Globus pallidus (tissue), 1 donor: Measurements from ENCODE around the gene NPAS3.

Source experiments
- DNase-seq: peaks from one replicate; pipeline ENCODE4 v3.0.0-alpha.2; 2015; ENCODE audit warnings: low spot score

Gene NPAS3

GRCh38 chr14:33332497-33332896 lies 393.8 kb downstream of the NPAS3 start:
- peak; percentile 91 for DNase-seq

DNA sequence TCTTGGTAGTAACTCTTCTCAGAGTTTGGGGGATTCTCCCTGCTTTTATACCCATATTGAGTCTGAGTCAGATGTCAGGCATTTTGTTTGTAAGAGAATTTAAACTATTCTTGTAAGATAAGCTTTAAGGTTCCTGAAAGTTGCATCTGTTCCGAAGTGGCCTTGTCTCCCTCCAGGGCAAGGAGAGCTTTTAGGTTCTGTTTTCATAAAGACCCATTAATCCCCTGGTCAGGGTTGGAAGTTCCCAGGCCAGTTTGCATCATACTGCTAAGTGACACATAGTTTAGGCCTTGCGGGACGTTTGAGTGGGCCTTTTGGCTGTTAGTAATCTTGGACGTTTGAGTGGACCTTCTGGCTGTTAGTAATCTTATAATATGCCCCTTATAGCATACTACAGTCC lies 396.7 kb downstream of the NPAS3 start:
- no peak for DNase-seq

DNA sequence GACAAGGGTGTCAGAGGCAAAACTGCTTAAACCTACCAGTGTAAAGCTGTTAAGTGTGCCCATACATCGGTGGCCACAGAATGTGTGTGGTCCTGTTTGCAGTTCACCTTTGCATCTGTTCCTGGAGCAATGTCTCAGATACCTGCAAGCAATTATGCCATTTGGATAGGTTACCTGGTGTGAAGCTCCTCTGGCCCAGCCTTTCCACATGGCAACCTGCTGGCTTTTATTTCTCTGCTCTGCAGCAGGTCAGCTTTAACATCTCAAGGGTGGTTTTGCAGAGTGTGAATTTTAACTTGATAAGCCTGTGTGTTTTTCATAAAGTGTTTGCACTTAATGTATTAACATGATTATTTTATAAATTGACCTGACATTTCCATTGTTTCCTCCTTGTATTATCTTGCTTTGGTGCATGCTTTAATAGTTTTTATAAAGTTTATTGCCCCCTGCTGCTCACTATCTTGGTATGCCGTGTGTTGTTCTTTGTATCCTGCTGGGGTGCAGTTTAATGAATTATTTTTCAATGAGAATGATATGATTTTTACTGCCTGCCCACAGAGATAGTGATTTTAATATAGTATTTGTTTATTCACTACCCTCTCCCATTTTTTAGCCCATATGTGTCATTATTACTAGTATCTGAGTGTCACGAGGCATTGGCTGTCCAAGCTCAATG lies 403.8 kb downstream of the NPAS3 start:
- no peak for DNase-seq

DNA sequence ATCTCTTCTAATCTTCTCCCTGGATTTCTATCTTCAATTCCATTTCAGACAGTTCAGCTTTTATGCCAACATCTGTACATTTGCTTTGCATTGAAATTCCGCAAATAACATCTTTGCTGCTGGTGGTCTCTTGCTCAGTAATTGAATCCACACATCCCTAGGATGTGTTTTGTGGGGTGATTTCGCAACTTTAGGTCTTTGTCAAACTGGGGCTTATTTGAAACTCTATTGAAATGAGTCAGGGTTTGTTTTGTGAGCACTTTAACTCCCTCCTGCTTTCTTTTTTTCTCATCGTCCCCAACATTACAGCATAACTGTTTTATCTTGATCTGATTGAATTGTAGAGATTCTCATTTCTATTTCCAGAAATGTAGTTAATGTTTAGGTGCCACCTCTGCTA lies 404.3 kb downstream of the NPAS3 start:
- no peak for DNase-seq

- no peak for DNase-seq
Measured at GRCh38 chr14:33347796-33348195, 409.1 kb downstream of the NPAS3 start.

DNA sequence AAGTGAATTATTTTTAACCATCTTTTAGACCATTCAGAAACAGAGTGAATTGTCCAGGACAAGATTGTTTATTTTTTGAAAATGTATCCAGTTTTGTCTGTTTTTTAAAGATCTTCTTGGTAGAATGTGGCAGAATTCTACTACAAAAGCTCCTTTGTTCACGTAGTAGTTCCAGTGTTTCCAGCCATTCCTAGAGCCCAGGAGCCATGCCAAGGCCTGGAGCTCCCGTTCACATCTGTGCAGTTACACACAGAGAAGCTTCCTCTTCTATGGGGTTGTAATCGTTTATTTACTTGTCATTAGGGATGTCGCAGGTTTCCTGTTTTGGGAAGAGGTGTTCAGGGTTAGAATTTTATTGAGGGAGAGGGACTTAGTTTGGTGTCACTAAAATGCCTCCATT lies 409.8 kb downstream of the NPAS3 start:
- DNase-seq, result peak; percentile 66

DNA sequence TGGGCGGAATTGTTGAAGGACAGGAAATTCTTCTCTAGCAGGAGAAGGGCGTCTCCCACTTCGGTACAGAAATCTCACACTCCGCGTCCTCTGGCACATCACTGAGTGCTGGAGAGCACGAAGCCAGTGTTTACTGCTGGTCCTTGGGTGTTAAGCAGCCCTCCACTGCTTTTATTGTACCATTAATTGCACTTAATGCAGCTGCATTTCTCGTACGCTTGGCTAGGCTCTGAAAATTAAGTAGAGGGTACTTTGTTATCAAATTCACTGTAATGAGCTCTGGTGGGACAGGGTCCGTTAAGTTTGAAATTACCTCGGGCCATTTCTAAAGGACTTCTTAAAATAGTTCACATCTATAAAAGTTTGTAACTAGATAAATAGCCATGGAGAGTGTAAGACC lies 411.2 kb downstream of the NPAS3 start:
- DNase-seq, result no peak

GRCh38 chr14:33350366-33350990 lies 411.8 kb downstream of the NPAS3 start:
- DNase-seq, result no peak

- no peak for DNase-seq
Measured at GRCh38 chr14:33352821-33353220, 414.1 kb downstream of the NPAS3 start.

DNA sequence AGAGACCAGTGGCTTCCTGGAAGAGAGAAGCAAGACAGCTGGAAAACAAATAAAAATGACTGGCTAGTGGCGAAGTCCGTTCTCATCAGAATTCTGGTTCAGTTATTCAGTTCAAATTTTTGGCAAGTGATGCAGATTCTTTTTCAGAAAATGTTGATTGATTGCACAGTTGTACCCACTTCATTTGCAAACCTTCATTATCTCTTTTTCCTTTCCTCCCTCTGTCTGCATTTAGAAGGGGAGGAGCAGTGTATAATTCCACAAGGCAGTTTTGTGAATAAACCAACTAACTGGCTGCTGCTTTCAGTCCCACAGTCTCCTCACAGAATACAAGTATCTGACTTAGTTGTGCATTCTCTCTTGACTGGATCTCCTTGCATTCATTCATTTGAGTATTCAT lies 417.5 kb downstream of the NPAS3 start:
- no peak for DNase-seq

DNA sequence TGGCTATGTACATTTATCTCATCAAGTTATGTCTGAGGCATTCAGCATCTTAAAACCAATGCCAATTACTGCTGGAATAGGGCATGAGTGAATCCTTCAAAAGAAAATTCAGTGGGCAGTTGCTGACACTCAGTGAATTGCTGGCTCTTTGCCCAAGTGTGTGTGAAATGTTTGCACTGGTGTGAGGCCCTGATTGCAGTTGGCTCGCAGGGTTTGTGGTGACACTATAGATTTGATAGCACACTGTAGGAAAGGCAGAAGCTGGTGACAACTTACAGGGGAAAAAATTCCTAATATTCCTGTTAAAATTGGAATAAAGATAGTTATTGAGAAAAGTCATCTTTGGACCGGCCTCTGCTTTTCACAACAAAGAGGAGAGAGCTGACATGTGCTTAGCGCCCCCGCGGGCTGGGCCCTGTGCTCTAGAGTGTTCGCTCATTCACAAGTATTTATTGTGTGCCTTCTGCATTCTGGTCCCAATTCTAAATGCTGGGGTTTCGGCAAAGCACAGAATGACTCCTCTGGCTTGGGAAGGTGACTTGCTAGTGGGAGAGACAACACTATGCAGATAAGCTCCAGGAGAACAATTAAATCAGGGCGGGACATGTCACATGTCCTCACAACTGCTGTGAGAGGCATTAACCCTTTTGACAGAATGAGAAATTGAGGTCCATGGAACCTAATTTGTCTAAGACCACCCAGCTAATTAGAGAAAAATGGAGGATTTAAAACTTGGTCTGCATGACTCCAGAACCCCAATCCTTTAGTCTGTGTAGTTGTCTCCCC lies 418.7 kb downstream of the NPAS3 start:
- peak; percentile 68 for DNase-seq

- no peak for DNase-seq
Measured at GRCh38 chr14:33359288-33359881, 420.7 kb downstream of the NPAS3 start.

- no peak for DNase-seq
Measured at GRCh38 chr14:33362934-33363333, 424.3 kb downstream of the NPAS3 start.

DNA sequence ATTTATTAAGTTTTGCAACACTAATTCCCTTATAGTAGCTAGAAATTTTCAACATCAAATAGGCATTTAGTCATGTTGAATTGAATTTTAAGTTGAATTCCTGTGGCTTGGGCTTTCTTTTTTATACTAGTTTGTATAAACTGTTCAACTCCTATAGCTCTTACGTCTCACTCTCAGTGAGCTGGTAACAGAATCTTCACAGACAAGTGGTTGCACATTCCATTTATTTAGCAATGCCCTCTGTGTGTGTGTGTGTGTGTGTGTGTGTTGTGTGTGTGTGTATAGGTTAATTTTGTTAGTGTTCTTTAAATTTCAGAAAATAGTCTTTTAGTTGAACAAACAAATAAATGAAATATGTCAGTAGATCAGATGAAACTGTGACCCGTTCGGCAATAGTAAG lies 425.0 kb downstream of the NPAS3 start:
- no peak for DNase-seq

- peak; percentile 83 for DNase-seq
Measured at GRCh38 chr14:33364466-33364865, 425.8 kb downstream of the NPAS3 start.

DNA sequence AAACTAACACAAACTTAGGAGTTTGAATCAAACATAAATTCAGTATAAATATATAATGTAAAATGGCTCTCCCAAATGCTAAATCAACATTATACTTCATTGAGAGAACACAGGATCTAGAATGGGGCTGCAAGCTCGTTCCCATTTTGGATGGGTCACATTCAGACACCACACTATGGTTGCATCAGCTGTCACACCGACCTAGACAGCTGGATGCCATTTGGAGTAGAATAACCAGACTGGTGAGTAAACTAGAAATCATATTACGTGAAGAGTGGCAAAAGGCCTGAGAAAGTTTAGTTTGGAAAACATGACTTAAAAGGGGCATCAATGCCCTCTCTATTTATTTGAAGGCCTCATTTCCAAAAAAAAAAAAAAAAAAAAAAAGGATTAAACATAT lies 430.4 kb downstream of the NPAS3 start:
- DNase-seq, result no peak

GRCh38 chr14:33369972-33370371 lies 431.3 kb downstream of the NPAS3 start:
- no peak for DNase-seq

DNA sequence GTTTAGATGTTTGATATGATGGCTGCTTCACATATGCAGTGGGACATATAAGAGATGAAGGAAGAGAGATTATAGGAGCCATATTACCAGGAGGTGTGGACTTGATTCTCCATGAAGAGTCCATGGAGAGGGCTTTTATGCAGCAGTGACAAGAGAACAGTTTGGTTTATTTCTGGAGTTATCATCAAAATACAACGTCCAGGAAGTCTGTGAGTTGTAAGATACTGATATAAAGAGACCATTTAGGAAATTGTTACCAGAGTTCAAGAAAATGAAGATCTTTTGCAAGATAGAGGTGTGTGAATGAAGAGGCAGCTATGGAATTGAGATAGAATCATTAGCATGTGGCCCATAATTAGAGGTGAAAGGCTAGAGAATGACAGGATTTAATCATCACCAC lies 431.7 kb downstream of the NPAS3 start:
- DNase-seq, result no peak

GRCh38 chr14:33375196-33375595 lies 436.5 kb downstream of the NPAS3 start:
- DNase-seq, result no peak

DNA sequence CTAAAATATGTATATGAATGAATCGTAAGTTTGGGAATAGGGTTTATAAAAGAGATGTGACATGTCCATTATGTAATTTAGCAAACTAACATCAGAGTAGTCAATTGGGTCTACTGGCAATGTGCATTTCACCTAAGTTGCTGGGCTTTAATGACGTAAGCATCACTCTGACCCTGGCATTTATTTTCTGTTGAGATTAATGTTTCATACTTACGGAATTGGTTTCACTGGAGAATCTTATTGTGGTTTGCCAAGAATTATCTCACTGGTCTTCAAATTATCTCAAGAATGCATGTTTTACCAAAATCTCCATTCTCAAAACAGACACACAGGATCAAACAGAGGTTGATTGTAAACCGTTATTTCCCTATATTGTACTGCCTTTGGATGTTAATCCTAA lies 437.1 kb downstream of the NPAS3 start:
- no peak for DNase-seq

- no peak for DNase-seq
Measured at GRCh38 chr14:33376510-33376909, 437.8 kb downstream of the NPAS3 start.

DNA sequence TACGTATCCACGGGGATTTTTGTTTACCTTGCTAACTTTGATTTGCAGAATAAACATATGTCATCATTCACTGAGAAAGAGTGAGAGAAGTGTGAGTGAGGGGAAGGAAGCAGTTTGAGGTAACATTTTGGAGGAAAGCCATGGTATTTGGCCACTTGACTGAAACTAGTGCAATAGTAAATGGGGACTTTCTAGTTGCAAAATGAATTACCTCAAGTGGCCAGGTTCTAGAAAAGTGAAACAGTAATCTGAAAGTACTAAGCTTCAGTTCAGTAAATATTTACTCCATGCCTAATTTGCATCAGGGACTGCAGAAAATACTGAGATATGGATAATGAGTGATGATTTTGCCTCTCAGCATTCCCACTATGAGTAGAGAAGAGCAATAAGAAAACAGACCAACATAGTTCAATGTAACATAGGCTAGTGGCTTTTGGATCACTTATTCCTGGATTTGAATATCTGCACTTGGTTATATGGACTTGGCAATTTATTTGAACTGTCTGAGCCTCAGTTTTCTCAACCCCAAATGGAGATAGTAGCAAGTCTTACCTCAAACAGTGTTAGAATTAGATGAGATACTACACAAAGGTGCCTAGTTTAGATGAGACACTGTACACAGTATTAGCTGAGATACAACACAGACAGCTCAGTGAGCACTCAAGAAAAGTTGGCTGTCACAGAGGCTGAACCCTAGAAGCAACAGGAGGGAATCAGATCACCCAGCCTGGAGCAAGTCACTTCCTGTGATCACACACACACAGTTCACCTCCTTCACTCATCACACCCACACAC lies 439.1 kb downstream of the NPAS3 start:
- no peak for DNase-seq
